D341Med (cell line): ENCODE data around the gene GPATCH2L.

ENCODE experiments used
- DNase-seq: peaks from one replicate; pipeline ENCODE4 v3.0.0; 2012; ENCODE audit warnings: low spot score

The GPATCH2L gene

DNA sequence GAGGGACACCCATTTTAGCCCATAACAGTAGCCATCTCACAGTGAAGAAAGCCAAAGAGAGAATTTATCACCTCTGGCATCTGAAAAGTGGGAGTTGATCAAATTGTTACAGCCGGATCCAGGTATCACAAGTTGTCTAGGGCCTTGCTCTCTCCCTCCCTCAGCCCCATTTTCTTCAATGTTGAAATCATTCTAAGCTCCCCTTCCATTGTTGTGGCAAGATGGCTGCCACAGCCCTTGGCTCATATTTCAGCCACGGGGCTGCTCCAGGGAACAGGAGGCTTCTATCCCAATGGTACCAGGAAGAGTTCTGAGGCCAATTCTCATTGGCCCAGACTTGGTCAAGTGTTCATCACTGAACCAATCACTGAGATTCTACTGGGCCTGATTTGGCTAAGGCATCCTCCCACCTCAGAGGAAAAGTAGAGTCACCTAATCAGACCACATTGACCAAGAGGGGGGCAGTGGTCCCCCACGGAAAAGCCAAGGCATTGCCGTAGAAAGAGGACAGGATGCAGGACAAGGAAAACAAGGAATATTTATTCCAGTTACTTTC, 106.2 kb downstream of the GPATCH2L start:
- DNase-seq: no peak

DNA sequence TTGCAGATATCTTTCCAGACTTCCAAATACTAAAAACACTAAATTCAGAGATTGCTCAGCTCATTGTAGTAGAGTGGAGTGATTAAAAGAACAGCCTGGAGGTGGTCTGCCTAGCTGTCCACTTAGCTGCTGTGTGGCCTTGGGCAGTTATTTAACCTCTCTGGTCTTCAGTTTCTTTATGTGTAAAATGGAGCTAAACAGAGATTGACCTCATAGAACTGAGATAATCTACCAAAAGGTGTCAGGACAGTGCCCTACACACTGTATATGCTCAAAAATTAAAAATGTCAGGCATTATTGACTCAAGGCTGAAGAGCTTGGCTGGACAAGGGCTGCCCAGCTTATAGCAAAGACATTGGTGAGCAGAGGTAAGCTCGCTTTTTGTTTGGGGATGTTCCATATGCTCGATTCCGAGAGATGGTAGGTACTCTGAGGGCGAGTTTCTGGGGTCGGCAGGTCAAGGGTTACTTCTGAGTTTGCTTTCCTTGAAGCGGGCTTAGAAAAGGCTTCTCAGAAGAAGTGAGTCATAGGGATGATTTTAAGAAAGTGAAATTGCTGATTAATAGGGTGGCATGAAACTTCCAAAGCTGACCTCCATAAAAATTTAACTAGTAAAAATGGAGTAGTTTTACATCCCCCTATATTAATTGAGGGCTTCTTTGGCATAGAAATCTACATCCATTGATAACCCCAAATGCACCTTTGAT, 107.5 kb downstream of the GPATCH2L start:
- DNase-seq: no peak

DNA sequence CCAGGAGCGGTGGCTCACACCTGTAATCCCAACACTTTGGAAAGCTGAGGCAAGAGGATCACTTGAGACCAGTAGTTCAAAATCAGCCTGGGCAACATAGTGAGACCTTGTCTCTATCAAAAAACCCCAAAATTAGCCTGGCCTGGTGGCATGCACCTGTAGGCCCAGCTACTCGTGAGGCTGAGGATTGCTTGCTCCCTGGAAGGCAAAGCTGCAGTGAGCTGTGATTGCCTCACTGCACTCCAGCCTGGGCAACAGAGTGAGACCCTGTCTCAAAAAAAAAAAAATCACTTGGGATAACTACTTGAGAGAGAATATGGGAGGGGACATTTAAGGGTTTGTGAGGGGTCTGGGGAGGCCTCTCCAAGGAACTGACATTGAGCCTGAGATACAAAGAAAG, 109.0 kb downstream of the GPATCH2L start:
- DNase-seq: no peak

DNA sequence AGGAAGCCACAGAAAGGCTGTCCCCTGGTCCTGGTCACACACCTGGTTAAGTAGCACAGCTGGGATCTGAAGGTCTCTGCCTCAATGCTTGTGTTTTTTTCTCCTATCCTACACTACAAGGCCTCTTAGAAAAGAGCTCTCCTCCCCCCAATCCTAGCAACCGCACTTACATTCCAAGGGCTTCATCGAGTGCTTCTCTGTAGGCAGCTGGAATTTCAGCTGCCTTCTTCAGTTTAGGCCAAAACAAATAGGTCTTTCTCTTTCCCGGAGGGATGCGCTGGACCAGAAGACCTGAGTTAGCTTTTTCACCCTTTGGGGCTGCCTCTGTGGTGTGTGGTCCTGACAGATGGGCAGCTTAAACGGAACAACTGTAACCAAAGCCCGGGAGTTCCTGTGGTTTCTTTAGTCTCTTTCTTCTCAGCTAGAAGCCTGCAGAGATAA, 109.7 kb downstream of the GPATCH2L start:
- DNase-seq: no peak

DNA sequence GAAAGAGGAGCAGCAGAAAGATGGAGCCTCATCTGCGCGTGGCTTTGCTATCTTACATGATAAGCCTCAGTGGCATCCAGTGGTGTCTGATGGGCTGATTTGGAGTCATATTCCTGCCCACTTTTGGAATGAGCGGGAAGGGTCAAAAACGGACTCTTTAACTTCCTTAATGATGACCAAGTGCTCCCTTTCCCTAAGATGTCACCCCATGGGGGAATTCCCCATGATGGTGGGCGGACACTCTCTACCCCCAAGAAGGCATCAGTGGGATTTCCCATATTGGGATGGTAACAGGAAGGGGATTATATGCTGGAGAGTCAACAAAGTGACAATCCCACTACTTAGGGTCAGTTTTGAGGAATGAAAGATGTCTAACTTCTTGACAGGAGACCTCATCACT, 110.9 kb downstream of the GPATCH2L start:
- DNase-seq: no peak
